ENCODE results near the gene RANBP9. TPM values are rescaled to one million over a fixed set of nuclear protein-coding genes. Genes with fewer than 3 reads are reported as not detected.

Gene RANBP9
- total RNA-seq, 1 experiment from 2014 or later: 25.8 TPM

- Histone ChIP-seq H3K27ac (ENCODE audit: low read length) (peak overlapping the region; percentile 80), H3K27me3 (ENCODE audit: low read length) (no peaks in the 10 kb centered on the region), H2AFZ (ENCODE audit: low read length) (peak overlapping the region; percentile 90), H3K4me2 (ENCODE audit: low read length) (peak overlapping the region; percentile 98), H3K9me3 (ENCODE audit: low read length) (no peaks in the 10 kb centered on the region), H4K20me1 (ENCODE audit: low read length) (peaks cover 31% of the 10 kb centered on the region), H3K9ac (ENCODE audit: low read length) (peak overlapping the region; percentile 73), H3K4me3 (ENCODE audit: low read length) (peak overlapping the region; percentile 87), H3K9me2 (replicated peaks; ENCODE audit: low read length) (no peaks in the 10 kb centered on the region), H3K36me3 (ENCODE audit: low read depth, low read length) (no peaks in the 10 kb centered on the region), H3F3A (ENCODE audit: low read length, unreplicated experiment) (no peaks in the 10 kb centered on the region), H3K4me1 (ENCODE audit: insufficient read depth, low read length) (peaks cover 32% of the 10 kb centered on the region), H3K79me2 (ENCODE audit: low read length) (peaks cover 34% of the 10 kb centered on the region)
- ATAC-seq (no peak), DNase-seq (peak; percentile 45)
- POLR2A ChIA-PET (ENCODE audit: unreplicated experiment): interaction anchor here (0.6 to 0.7 kb wide), 2 partner anchors 11 to 98 kb away, joined by 3 read pairs; partner anchors contain the start of gene NOL7
- intact Hi-C loops (cut with micrococcal nuclease): loop anchor here (1.0 to 10.0 kb wide), 5 partner anchors 13 to 378 kb away; partner anchors contain the start of genes MCUR1 and SIRT5
- CTCF ChIA-PET: interaction anchor here (0.6 kb wide), 1 partner anchor 12 kb away, joined by 5 read pairs; no protein-coding TSS in a partner anchor
- BruUV-seq (replicated peaks): TSS peak; percentile 75
- TF ChIP-seq CTCF (conservative IDR thresholded peaks at IDR 0.05; ENCODE audit: low read depth, low read length): no peak
- no peak for TF ChIP-seq EZH2phosphoT487 (IDR thresholded peaks at IDR 0.05; ENCODE audit: borderline replicate concordance, low read length)
- no peak for TF ChIP-seq EZH2 (IDR thresholded peaks at IDR 0.05; ENCODE audit: low read length, unreplicated experiment)
Observed at GRCh38 chr6:13712599-13712898, 914 bp upstream of the RANBP9 start.

GRCh38 chr6:13711324-13711732, 307 bp downstream of the RANBP9 start:
- BruUV-seq (replicated peaks): no TSS peak
- peaks cover 34% of the 10 kb centered on the region for H4K20me1 ChIP-seq (ENCODE audit: low read length)
- H3K27ac ChIP-seq (ENCODE audit: low read length): 0 out of 2 replicates have a peak overlapping the region, but pooled peaks have one; percentile 15
- peak overlapping the region; percentile 64 for H3K4me3 ChIP-seq (ENCODE audit: low read length)
- H3F3A ChIP-seq (ENCODE audit: low read length, unreplicated experiment): no peaks in the 10 kb centered on the region
- DNase-seq (no peak), ATAC-seq (peak; percentile 48)
- TF ChIP-seq EZH2 (IDR thresholded peaks at IDR 0.05; ENCODE audit: low read length, unreplicated experiment) (no peak), CTCF (conservative IDR thresholded peaks at IDR 0.05; ENCODE audit: low read depth, low read length) (0 out of 2 replicates have a peak, but pooled peaks have one; percentile 11)
- H3K4me2 ChIP-seq (ENCODE audit: low read length): no peak overlapping the region
- ChIA-PET CTCF (interaction anchor here (0.7 to 0.9 kb wide), 2 partner anchors 84 to 96 kb away, joined by 3 to 4 read pairs; partner anchors contain the start of gene NOL7), POLR2A (ENCODE audit: unreplicated experiment) (no interaction called here)
- no peaks in the 10 kb centered on the region for H3K9me3 ChIP-seq (ENCODE audit: low read length)
- H3K27me3 ChIP-seq (ENCODE audit: low read length): no peaks in the 10 kb centered on the region
- H3K4me1 ChIP-seq (ENCODE audit: insufficient read depth, low read length): peaks cover 32% of the 10 kb centered on the region
- peaks cover 46% of the 10 kb centered on the region for H3K79me2 ChIP-seq (ENCODE audit: low read length)
- peak overlapping the region; percentile 48; the same call in 1 of the 2 replicates for H3K9ac ChIP-seq (ENCODE audit: low read length)
- intact Hi-C loops (cut with micrococcal nuclease): loop anchor here (5.0 to 10.0 kb wide), 3 partner anchors 101 to 377 kb away; partner anchors contain the start of genes MCUR1 and SIRT5
- no peaks in the 10 kb centered on the region for H3K36me3 ChIP-seq (ENCODE audit: low read depth, low read length)
- no peak overlapping the region for H2AFZ ChIP-seq (ENCODE audit: low read length)
- no peaks in the 10 kb centered on the region for H3K9me2 ChIP-seq (replicated peaks; ENCODE audit: low read length)
